ENCODE data around the gene ELAVL2.

The ELAVL2 gene

DNA sequence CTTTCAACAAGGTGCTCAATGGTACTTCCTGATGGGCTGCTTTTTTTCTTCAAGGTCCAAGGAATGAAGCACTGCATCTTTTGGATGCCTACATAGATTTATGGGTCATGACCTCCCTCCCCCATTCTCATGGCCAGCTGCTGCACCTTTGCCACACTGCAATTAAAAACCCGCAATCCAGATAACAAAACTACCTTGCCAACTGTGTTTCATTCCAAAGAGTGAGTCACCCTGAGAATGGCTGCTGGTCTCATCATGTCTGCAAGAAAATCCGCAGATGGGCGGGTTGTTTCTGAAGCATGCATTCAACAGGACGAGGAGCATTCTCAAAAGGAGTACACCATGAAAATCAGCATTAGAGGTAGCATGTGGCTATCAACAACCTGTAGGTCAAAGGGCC lies 139.8 kb downstream of the ELAVL2 start:
- ATAC-seq, result no peak
- TF ChIP-seq ZNF8 (CRISPR knock-in tag; IDR thresholded peaks at IDR 0.05), result no peak

DNA sequence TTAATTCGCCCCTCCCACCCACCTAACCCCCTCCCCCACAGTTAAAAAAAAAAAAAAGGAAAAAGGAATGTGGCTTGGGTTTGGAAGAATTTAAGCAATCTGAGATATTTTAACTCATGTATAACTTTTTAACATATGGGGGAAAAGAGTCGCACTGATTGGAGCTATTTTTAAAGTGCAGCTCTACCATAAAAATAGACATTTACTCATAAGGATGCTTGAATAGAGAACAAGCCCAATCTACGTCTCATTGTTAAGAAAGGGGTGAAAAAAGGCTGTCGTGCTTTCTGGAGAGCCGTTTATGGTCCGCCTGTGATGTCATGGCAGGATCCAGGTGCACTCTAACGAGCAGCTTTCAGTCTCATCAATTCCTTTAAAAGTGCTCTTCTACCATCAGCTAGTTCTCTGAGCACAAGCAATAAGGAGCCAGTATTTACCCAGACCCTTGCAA lies 142.4 kb downstream of the ELAVL2 start:
- TF ChIP-seq ESRRG (CRISPR knock-in tag; IDR thresholded peaks at IDR 0.05), result no peak
- no peak for TF ChIP-seq ZNF565 (CRISPR knock-in tag; conservative IDR thresholded peaks at IDR 0.05; ENCODE audit: low read depth)
- TF ChIP-seq, protein P1, sequence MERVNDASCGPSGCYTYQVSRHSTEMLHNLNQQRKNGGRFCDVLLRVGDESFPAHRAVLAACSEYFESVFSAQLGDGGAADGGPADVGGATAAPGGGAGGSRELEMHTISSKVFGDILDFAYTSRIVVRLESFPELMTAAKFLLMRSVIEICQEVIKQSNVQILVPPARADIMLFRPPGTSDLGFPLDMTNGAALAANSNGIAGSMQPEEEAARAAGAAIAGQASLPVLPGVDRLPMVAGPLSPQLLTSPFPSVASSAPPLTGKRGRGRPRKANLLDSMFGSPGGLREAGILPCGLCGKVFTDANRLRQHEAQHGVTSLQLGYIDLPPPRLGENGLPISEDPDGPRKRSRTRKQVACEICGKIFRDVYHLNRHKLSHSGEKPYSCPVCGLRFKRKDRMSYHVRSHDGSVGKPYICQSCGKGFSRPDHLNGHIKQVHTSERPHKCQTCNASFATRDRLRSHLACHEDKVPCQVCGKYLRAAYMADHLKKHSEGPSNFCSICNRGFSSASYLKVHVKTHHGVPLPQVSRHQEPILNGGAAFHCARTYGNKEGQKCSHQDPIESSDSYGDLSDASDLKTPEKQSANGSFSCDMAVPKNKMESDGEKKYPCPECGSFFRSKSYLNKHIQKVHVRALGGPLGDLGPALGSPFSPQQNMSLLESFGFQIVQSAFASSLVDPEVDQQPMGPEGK (CRISPR knock-in tag; IDR thresholded peaks at IDR 0.05; ENCODE audit: borderline replicate concordance), result no peak
- no peak for TF ChIP-seq ARNTL (CRISPR knock-in tag; IDR thresholded peaks at IDR 0.05; ENCODE audit: borderline replicate concordance, low read depth)
- TF ChIP-seq, protein P2, sequence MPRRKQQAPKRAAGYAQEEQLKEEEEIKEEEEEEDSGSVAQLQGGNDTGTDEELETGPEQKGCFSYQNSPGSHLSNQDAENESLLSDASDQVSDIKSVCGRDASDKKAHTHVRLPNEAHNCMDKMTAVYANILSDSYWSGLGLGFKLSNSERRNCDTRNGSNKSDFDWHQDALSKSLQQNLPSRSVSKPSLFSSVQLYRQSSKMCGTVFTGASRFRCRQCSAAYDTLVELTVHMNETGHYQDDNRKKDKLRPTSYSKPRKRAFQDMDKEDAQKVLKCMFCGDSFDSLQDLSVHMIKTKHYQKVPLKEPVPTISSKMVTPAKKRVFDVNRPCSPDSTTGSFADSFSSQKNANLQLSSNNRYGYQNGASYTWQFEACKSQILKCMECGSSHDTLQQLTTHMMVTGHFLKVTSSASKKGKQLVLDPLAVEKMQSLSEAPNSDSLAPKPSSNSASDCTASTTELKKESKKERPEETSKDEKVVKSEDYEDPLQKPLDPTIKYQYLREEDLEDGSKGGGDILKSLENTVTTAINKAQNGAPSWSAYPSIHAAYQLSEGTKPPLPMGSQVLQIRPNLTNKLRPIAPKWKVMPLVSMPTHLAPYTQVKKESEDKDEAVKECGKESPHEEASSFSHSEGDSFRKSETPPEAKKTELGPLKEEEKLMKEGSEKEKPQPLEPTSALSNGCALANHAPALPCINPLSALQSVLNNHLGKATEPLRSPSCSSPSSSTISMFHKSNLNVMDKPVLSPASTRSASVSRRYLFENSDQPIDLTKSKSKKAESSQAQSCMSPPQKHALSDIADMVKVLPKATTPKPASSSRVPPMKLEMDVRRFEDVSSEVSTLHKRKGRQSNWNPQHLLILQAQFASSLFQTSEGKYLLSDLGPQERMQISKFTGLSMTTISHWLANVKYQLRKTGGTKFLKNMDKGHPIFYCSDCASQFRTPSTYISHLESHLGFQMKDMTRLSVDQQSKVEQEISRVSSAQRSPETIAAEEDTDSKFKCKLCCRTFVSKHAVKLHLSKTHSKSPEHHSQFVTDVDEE (CRISPR knock-in tag; IDR thresholded peaks at IDR 0.05), result no peak
- TF ChIP-seq BACH2 (CRISPR knock-in tag; IDR thresholded peaks at IDR 0.05; ENCODE audit: borderline replicate concordance), result no peak
- TF ChIP-seq ZNF70 (CRISPR knock-in tag; IDR thresholded peaks at IDR 0.05), result no peak
- TF ChIP-seq, protein P3, sequence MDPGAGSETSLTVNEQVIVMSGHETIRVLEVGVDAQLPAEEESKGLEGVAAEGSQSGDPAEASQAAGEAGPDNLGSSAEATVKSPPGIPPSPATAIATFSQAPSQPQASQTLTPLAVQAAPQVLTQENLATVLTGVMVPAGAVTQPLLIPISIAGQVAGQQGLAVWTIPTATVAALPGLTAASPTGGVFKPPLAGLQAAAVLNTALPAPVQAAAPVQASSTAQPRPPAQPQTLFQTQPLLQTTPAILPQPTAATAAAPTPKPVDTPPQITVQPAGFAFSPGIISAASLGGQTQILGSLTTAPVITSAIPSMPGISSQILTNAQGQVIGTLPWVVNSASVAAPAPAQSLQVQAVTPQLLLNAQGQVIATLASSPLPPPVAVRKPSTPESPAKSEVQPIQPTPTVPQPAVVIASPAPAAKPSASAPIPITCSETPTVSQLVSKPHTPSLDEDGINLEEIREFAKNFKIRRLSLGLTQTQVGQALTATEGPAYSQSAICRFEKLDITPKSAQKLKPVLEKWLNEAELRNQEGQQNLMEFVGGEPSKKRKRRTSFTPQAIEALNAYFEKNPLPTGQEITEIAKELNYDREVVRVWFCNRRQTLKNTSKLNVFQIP (CRISPR knock-in tag; IDR thresholded peaks at IDR 0.05; ENCODE audit: borderline replicate concordance, low read depth), result no peak
- no peak for TF ChIP-seq OSR1 (CRISPR knock-in tag; IDR thresholded peaks at IDR 0.05)
- TF ChIP-seq PPARA (CRISPR knock-in tag; IDR thresholded peaks at IDR 0.05; ENCODE audit: borderline replicate concordance), result no peak
- TF ChIP-seq, protein P4, sequence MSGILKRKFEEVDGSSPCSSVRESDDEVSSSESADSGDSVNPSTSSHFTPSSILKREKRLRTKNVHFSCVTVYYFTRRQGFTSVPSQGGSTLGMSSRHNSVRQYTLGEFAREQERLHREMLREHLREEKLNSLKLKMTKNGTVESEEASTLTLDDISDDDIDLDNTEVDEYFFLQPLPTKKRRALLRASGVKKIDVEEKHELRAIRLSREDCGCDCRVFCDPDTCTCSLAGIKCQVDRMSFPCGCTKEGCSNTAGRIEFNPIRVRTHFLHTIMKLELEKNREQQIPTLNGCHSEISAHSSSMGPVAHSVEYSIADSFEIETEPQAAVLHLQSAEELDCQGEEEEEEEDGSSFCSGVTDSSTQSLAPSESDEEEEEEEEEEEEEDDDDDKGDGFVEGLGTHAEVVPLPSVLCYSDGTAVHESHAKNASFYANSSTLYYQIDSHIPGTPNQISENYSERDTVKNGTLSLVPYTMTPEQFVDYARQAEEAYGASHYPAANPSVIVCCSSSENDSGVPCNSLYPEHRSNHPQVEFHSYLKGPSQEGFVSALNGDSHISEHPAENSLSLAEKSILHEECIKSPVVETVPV (CRISPR knock-in tag; IDR thresholded peaks at IDR 0.05), result no peak

DNA sequence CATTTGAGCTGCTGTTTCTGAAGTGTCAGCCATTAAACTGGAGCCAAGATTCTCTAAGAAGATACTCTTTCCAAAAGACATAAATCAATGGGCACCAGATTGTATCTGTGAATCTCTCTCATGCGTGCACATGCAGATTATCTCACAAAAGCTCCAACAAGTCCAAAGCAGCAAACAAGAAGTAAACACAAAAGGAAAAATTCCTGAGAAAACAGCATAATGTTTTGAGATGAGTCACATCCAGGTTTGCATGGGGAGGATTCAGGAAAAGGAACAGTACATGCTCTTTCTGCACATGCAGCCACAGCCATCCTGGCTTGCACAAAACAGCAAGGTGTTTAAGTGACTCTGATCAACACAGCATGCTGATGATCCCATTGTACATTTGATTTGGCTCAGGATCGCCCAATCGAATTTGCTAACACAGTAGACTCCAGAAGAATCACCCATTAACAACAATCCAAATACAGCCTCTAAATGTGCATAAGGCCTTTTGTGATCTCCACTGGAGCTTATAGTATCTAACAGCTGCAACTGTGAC lies 143.1 kb downstream of the ELAVL2 start:
- no peak for TF ChIP-seq ZNF565 (CRISPR knock-in tag; conservative IDR thresholded peaks at IDR 0.05; ENCODE audit: low read depth)
- no peak for TF ChIP-seq ZNF8 (CRISPR knock-in tag; IDR thresholded peaks at IDR 0.05)
- TF ChIP-seq PPARA (CRISPR knock-in tag; IDR thresholded peaks at IDR 0.05; ENCODE audit: borderline replicate concordance), result no peak
- TF ChIP-seq TOX (CRISPR knock-in tag; IDR thresholded peaks at IDR 0.05; ENCODE audit: borderline replicate concordance), result no peak
- ATAC-seq, result no peak

More for the DNA sequence above, 142.4 kb downstream of the ELAVL2 start:
- ATAC-seq, result no peak

DNA sequence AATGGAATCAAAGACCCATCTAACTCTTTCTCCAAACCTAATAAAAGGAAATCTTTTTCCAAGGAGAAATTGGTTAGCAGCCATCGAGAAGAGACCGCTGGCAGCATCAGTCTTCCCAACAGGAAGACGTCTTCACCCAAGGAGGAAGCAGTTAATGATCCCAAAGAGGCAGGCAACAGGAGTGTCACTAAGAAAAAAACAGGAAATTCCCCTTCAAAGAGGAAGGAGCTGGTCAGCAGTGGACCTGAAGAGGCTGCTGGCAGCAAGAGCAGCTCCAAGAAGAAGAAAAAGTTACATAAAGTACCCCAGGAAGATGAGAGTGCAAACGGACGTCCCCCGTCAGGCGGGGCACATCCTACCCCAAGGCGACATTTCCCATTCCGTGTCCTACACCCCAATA lies 143.7 kb downstream of the ELAVL2 start:
- TF ChIP-seq ARNTL (CRISPR knock-in tag; IDR thresholded peaks at IDR 0.05; ENCODE audit: borderline replicate concordance, low read depth) (no peak), ZFP30 (CRISPR knock-in tag; IDR thresholded peaks at IDR 0.05) (no peak)
- ATAC-seq, result no peak

DNA sequence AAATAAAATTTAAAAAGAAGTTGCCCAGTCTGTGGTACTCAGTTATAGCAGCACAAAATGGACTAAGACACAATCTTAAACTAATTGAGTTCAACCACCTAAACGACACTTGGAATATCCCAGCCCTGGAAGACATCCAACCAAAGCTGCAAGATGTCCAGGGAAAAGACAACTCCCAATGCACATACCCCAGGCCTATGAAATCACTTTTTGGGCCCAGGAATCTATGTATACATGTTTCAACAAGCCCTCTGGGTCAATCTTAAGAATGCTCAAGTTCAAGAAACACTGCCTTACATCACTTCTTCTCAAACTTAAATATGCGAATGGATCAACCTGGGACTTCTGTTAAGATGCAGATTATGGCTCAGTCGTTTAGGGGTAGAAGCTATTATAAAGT lies 148.6 kb downstream of the ELAVL2 start:
- ATAC-seq, result no peak
- TF ChIP-seq GLIS3 (CRISPR knock-in tag; IDR thresholded peaks at IDR 0.05), result no peak
- no peak for TF ChIP-seq ZNF70 (CRISPR knock-in tag; IDR thresholded peaks at IDR 0.05)
- TF ChIP-seq CSDC2 (CRISPR knock-in tag; IDR thresholded peaks at IDR 0.05), result no peak
- TF ChIP-seq, protein P1 (CRISPR knock-in tag; IDR thresholded peaks at IDR 0.05; ENCODE audit: borderline replicate concordance), result no peak
- TF ChIP-seq, protein P3 (CRISPR knock-in tag; IDR thresholded peaks at IDR 0.05; ENCODE audit: borderline replicate concordance, low read depth), result no peak
- TF ChIP-seq TCF4 (CRISPR knock-in tag; IDR thresholded peaks at IDR 0.05; ENCODE audit: borderline replicate concordance), result no peak
- TF ChIP-seq, protein P5, sequence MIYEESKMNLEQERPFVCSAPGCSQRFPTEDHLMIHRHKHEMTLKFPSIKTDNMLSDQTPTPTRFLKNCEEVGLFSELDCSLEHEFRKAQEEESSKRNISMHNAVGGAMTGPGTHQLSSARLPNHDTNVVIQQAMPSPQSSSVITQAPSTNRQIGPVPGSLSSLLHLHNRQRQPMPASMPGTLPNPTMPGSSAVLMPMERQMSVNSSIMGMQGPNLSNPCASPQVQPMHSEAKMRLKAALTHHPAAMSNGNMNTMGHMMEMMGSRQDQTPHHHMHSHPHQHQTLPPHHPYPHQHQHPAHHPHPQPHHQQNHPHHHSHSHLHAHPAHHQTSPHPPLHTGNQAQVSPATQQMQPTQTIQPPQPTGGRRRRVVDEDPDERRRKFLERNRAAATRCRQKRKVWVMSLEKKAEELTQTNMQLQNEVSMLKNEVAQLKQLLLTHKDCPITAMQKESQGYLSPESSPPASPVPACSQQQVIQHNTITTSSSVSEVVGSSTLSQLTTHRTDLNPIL (CRISPR knock-in tag; IDR thresholded peaks at IDR 0.05; ENCODE audit: low read depth), result no peak
- no peak for TF ChIP-seq RARB (CRISPR knock-in tag; IDR thresholded peaks at IDR 0.05)
- TF ChIP-seq ZC3H10 (CRISPR knock-in tag; IDR thresholded peaks at IDR 0.05), result no peak
- no peak for TF ChIP-seq TOX (CRISPR knock-in tag; IDR thresholded peaks at IDR 0.05; ENCODE audit: borderline replicate concordance)
- no peak for TF ChIP-seq OSR1 (CRISPR knock-in tag; IDR thresholded peaks at IDR 0.05)
- TF ChIP-seq PPARA (CRISPR knock-in tag; IDR thresholded peaks at IDR 0.05; ENCODE audit: borderline replicate concordance), result no peak
